Measurements from ENCODE around the gene FNBP1.

DNA sequence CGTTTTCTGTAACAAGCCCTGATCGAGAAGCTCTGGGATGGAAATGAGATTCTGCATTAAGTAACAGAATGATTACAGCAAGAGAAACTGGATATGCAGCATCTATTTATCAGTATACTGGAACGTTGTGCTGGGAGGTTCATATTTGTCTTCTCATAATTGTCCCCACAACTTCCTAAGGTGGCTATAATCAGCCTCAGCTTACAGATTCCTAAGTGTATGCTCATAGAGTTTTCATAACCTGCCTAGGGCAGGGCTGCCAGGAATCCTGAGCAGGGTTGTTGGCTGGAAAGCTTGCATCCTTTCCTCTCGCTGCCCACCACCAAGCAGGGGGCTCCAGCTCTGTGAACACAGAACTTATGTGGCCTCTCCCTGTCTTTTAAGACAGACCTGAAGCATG is 70.2 kb downstream of the FNBP1 start:
- TF ChIP-seq, protein P1, sequence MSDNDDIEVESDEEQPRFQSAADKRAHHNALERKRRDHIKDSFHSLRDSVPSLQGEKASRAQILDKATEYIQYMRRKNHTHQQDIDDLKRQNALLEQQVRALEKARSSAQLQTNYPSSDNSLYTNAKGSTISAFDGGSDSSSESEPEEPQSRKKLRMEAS (CRISPR knock-in tag; IDR thresholded peaks at IDR 0.05) = no peak
- TF ChIP-seq, protein P2, sequence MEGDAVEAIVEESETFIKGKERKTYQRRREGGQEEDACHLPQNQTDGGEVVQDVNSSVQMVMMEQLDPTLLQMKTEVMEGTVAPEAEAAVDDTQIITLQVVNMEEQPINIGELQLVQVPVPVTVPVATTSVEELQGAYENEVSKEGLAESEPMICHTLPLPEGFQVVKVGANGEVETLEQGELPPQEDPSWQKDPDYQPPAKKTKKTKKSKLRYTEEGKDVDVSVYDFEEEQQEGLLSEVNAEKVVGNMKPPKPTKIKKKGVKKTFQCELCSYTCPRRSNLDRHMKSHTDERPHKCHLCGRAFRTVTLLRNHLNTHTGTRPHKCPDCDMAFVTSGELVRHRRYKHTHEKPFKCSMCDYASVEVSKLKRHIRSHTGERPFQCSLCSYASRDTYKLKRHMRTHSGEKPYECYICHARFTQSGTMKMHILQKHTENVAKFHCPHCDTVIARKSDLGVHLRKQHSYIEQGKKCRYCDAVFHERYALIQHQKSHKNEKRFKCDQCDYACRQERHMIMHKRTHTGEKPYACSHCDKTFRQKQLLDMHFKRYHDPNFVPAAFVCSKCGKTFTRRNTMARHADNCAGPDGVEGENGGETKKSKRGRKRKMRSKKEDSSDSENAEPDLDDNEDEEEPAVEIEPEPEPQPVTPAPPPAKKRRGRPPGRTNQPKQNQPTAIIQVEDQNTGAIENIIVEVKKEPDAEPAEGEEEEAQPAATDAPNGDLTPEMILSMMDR (IDR thresholded peaks at IDR 0.05) = no peak
- TF ChIP-seq SP1 (CRISPR knock-in tag; conservative IDR thresholded peaks at IDR 0.05) = no peak
- TF ChIP-seq, protein P3, sequence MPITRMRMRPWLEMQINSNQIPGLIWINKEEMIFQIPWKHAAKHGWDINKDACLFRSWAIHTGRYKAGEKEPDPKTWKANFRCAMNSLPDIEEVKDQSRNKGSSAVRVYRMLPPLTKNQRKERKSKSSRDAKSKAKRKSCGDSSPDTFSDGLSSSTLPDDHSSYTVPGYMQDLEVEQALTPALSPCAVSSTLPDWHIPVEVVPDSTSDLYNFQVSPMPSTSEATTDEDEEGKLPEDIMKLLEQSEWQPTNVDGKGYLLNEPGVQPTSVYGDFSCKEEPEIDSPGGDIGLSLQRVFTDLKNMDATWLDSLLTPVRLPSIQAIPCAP (CRISPR knock-in tag; IDR thresholded peaks at IDR 0.05) = no peak
- no peak for TF ChIP-seq NFYB (CRISPR knock-in tag; conservative IDR thresholded peaks at IDR 0.05; ENCODE audit: low read depth)
- TF ChIP-seq, protein P4, sequence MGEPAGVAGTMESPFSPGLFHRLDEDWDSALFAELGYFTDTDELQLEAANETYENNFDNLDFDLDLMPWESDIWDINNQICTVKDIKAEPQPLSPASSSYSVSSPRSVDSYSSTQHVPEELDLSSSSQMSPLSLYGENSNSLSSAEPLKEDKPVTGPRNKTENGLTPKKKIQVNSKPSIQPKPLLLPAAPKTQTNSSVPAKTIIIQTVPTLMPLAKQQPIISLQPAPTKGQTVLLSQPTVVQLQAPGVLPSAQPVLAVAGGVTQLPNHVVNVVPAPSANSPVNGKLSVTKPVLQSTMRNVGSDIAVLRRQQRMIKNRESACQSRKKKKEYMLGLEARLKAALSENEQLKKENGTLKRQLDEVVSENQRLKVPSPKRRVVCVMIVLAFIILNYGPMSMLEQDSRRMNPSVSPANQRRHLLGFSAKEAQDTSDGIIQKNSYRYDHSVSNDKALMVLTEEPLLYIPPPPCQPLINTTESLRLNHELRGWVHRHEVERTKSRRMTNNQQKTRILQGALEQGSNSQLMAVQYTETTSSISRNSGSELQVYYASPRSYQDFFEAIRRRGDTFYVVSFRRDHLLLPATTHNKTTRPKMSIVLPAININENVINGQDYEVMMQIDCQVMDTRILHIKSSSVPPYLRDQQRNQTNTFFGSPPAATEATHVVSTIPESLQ (CRISPR knock-in tag; IDR thresholded peaks at IDR 0.05) = no peak
- TF ChIP-seq SMAD4 (CRISPR knock-in tag; IDR thresholded peaks at IDR 0.05) = no peak
- no peak for TF ChIP-seq TEAD4 (CRISPR knock-in tag; IDR thresholded peaks at IDR 0.05)
- TF ChIP-seq CBFB (CRISPR knock-in tag; IDR thresholded peaks at IDR 0.05; ENCODE audit: low read depth) = no peak
